ENCODE data around the gene TSSC4. TPM values are rescaled to one million over a fixed set of nuclear protein-coding genes. Genes with fewer than 3 reads are reported as not detected.
A peak's percentile ranks its signal among the peaks of the same experiment; 100 is the strongest.

TSSC4 gene
- total RNA-seq, 1 donor from 2014 or later = 37.6 TPM

DNA sequence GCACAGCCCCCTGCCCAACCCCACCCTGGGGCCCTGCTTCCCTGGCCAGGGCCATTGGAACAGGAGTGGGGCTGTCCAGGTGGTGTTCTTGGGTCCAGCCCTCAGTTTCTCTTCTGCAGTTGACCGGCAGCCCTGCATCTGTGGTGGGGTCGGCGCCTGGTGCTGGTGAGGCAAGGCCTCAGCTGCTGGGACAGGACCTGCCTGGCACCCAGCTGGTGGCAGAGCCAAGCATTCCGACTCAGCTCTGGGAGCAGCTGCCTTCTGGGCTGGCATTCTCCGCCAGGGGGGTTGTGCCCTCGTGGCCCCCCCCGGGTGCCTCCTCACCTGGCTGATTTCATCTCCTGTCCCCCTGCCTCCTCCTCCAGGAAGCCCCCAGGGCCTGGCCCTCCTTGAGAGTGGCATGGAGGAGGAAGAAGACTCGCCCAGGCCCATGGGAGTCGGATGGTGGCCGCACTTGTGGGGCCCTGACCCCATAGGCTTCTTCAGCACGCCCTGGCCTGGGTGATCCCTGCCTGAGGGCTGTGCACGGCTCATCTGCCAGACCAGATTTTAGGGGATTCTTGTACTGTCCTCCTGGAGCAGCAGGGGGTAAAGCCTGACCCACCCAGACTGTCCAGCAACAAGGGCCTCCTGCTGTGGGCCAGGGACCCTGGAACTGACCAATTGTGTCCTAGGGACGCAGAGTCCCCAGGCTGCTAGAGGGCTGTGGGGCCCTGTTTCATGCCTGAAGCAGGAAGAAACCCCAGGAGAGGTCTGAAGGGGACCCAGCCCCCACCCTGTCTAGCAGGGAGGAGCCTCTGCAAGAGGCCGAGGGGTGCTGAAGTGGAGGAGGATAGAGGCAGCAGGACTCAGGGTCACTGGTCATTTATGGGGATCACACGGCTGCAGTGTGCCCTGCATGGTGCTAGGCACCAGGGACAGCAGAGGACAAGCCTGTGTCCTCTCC, 11.8 kb upstream of the TSSC4 start:
- H3K27me3 ChIP-seq = no peaks in the 10 kb centered on the region
- no peak for TF ChIP-seq POLR2A (IDR thresholded peaks at IDR 0.05)
- TF ChIP-seq, protein P1, sequence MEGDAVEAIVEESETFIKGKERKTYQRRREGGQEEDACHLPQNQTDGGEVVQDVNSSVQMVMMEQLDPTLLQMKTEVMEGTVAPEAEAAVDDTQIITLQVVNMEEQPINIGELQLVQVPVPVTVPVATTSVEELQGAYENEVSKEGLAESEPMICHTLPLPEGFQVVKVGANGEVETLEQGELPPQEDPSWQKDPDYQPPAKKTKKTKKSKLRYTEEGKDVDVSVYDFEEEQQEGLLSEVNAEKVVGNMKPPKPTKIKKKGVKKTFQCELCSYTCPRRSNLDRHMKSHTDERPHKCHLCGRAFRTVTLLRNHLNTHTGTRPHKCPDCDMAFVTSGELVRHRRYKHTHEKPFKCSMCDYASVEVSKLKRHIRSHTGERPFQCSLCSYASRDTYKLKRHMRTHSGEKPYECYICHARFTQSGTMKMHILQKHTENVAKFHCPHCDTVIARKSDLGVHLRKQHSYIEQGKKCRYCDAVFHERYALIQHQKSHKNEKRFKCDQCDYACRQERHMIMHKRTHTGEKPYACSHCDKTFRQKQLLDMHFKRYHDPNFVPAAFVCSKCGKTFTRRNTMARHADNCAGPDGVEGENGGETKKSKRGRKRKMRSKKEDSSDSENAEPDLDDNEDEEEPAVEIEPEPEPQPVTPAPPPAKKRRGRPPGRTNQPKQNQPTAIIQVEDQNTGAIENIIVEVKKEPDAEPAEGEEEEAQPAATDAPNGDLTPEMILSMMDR (IDR thresholded peaks at IDR 0.05) = no peak
- TF ChIP-seq POLR2AphosphoS5 (IDR thresholded peaks at IDR 0.05; ENCODE audit: insufficient read depth in 1 of 2, low read depth in 1 of 2) = no peak
- DNase-seq (ENCODE audit: extremely low spot score in 2 of 2) = no peak
- H3K27ac ChIP-seq = peak overlapping the region; percentile 81
- intact Hi-C loops (cut with DNase I) = no loop called here
- H3K4me1 ChIP-seq = peaks cover 91% of the 10 kb centered on the region
- peaks cover 0 to 20% of the 10 kb centered on the region in 2 donors for H3K36me3 ChIP-seq
- H3K9me3 ChIP-seq = no peaks in the 10 kb centered on the region
- no peak overlapping the region for H3K4me3 ChIP-seq

DNA sequence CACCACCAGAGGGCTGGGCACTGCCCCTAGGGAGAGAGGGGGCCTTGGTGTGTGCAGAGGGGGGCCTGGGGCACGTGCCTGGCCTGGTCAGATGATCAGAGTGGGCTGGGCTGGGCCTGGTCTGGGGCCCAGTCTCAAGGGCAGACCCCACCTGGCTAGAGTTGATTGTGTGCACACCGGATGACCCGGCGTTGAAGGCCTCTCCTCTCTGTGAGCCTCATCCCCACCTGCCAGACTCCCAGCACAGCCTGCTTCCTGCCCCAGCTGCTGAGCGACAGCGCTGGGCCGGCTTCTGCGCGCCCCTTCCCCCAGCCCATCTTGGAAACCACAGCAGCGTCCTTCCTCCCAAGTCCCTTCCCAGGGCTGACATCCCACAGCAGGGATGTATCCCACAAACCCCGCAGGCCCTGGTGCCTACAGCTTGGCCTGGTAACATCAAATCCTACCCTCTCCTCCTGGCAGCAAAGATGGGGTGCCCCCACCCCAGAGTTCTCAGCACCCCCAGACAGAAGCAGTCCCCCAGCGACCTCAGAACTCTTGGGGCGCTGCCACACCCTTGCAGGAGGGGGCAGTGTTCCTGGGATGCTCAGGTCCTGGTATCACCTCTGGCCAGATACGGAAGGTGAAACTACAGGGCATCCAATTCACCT, 11.0 kb upstream of the TSSC4 start:
- TF ChIP-seq POLR2AphosphoS5 (IDR thresholded peaks at IDR 0.05; ENCODE audit: insufficient read depth in 1 of 2, low read depth in 1 of 2) (no peak), POLR2A (IDR thresholded peaks at IDR 0.05) (no peak)
- TF ChIP-seq, protein P1 (IDR thresholded peaks at IDR 0.05) = no peak
- Histone ChIP-seq H3K27me3 (no peaks in the 10 kb centered on the region), H3K27ac (peak overlapping the region; percentile 81), H3K36me3 (peaks cover 0 to 28% of the 10 kb centered on the region in 2 donors), H3K4me1 (peaks cover 83% of the 10 kb centered on the region), H3K9me3 (no peaks in the 10 kb centered on the region), H3K4me3 (no peak overlapping the region)
- intact Hi-C loops (cut with DNase I) = no loop called here
- no peak for DNase-seq (ENCODE audit: extremely low spot score in 2 of 2)

DNA sequence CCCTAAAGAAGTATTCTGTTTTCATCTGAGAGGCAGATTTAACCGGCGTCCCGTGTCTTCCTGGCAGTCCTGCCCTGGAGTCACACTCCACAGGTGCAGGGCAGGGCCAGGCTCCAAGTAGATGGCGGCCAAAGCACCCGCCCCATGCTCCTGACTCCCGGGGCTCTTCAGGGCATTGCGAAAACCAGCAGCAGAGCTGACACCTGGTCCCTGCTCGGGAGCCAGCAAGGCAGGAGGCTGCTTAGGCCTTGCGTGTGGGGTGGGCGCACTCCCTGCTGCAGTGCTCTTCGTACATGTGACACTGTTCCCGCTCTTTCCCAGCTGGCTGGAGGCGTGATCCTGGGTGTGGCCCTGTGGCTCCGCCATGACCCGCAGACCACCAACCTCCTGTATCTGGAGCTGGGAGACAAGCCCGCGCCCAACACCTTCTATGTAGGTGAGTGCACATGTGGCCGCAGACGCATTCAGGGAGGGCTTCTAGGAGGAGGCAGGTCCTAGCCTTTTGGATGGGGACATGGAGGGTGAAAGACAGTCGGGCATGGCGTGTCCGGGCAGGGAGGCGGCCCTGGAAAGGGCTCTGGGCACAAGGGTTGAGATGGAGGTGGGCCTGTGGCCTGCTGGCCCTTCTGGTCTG, 10.3 kb upstream of the TSSC4 start:
- Histone ChIP-seq H3K4me3 (no peak overlapping the region), H3K27me3 (no peaks in the 10 kb centered on the region), H3K9me3 (no peaks in the 10 kb centered on the region), H3K36me3 (peaks cover 0 to 34% of the 10 kb centered on the region in 2 donors), H3K27ac (peak overlapping the region; percentile 81), H3K4me1 (peaks cover 76% of the 10 kb centered on the region)
- intact Hi-C loops (cut with DNase I) = no loop called here
- DNase-seq (ENCODE audit: extremely low spot score in 2 of 2) = no peak
- no peak for TF ChIP-seq POLR2AphosphoS5 (IDR thresholded peaks at IDR 0.05; ENCODE audit: insufficient read depth in 1 of 2, low read depth in 1 of 2)
- TF ChIP-seq POLR2A (IDR thresholded peaks at IDR 0.05) = no peak
- TF ChIP-seq, protein P1 (IDR thresholded peaks at IDR 0.05) = no peak

DNA sequence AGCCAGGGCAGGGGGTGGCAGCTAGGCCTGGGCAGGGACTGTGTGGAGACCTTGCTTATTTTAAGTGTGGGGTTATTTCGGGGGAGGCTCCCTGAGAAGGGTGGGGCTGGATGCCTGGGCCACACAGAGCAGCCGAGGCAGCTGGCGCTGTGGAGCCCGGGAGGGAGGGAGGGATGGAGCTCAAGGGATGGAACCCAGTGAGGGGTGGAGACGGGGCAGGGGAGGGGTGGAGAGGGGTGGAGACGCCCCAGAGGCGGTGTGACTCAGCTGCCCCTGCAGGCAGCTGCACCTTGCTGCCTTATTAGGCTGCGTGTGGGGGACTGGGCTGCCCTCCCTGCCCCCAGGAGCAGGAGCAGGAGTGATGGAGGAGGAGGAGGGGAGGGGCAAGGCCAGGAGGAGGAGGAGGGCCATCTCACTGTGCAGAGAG, 9.8 kb upstream of the TSSC4 start:
- Histone ChIP-seq H3K27ac (peak overlapping the region; percentile 81), H3K27me3 (no peaks in the 10 kb centered on the region), H3K9me3 (no peaks in the 10 kb centered on the region), H3K4me1 (peaks cover 71% of the 10 kb centered on the region), H3K36me3 (peaks cover 0 to 34% of the 10 kb centered on the region in 2 donors), H3K4me3 (no peak overlapping the region)
- TF ChIP-seq POLR2A (IDR thresholded peaks at IDR 0.05) = no peak
- TF ChIP-seq POLR2AphosphoS5 (IDR thresholded peaks at IDR 0.05; ENCODE audit: insufficient read depth in 1 of 2, low read depth in 1 of 2) = peak in 1 of 2 donors; percentile 16
- TF ChIP-seq, protein P1 (IDR thresholded peaks at IDR 0.05) = no peak
- intact Hi-C loops (cut with DNase I) = no loop called here
- DNase-seq (ENCODE audit: extremely low spot score in 2 of 2) = no peak
